Thyroid gland (tissue), 4 donors: Measurements from ENCODE around the gene RIMBP2. TPM values are rescaled to one million over a fixed set of nuclear protein-coding genes. Genes with fewer than 3 reads are reported as not detected.

Experiments
- DNase-seq, 2 donors: peaks; one replicate each; pipeline ENCODE4 v3.0.0-alpha.2; 2019
- H3K27ac ChIP-seq, 3 donors: fragments of 200-600 bp; sonication (generic); 1 replicate in 2 of 3; 2 replicates in 1 of 3; pipeline ENCODE4 v1.5.1; 2016 to 2019; ENCODE audit warnings: mild to moderate bottlenecking in 1 of 3, moderate library complexity in 1 of 3
- H3K27me3 ChIP-seq: fragments of 200-600 bp; sonication (generic); one replicate; pipeline ENCODE4 v1.5.1; 2019
- H3K36me3 ChIP-seq, 2 donors: fragments of 200-600 bp; sonication (generic); one replicate each; pipeline ENCODE4 v1.5.1; 2016 to 2019
- H3K4me1 ChIP-seq, 2 donors: fragments of 200-600 bp; sonication (generic); one replicate each; pipeline ENCODE4 v1.5.1; 2017 to 2019
- H3K4me3 ChIP-seq, 3 donors: fragments of 200-600 bp; sonication (generic); replicated peaks in 1 of 3; 1 replicate in 2 of 3; 2 replicates in 1 of 3; pipeline ENCODE4 v1.5.1; 2016; ENCODE audit warnings: mild to moderate bottlenecking in 1 of 3
- H3K9me3 ChIP-seq: fragments of 200-600 bp; sonication (generic); one replicate; pipeline ENCODE4 v1.5.1; 2017
- POLR2A ChIP-seq, 2 donors: fragments of 450-650 bp; IDR thresholded peaks; one replicate each; pipeline ENCODE4 v1.6.1; 2017; ENCODE audit warnings: antibody characterized with exemption in 2 of 2, mild to moderate bottlenecking in 2 of 2, moderate library complexity in 1 of 2
- WGBS, 2 donors: methylation state at CpG; one replicate each; pipeline ENCODE4 v1.1.5; 2017; 5-methylcytosine and 5-hydroxymethylcytosine counted together
- intact Hi-C: fragments of 100-400 bp; cut with DNase I; formaldehyde crosslinking; loops from one replicate; pipeline ENCODE4 v1.15.1; 2023
- total RNA-seq, 4 donors: library from RNA; depleted of rRNA; stranded (reverse); fragments of >200 nt; gene quantifications; one replicate each; pipeline ENCODE4 v1.2.3, GENCODE V29; 2016
- TF ChIP-seq, protein P1 (sequence below), 6 experiments: fragments of 200-600 bp in 3 of 6; fragments of 450-650 bp in 3 of 6; sonication (generic) in 3 of 6; IDR thresholded peaks; one replicate each; pipeline ENCODE4 v1.5.1; 2016 to 2019; ENCODE audit warnings: antibody characterized with exemption in 6 of 6, mild to moderate bottlenecking in 2 of 6, inconsistent platforms in 1 of 6, moderate library complexity in 1 of 6

RIMBP2 gene
- total RNA-seq, 4 donors from 2014 or later, result 0.11 to 2.2 (median 0.63) TPM

DNA sequence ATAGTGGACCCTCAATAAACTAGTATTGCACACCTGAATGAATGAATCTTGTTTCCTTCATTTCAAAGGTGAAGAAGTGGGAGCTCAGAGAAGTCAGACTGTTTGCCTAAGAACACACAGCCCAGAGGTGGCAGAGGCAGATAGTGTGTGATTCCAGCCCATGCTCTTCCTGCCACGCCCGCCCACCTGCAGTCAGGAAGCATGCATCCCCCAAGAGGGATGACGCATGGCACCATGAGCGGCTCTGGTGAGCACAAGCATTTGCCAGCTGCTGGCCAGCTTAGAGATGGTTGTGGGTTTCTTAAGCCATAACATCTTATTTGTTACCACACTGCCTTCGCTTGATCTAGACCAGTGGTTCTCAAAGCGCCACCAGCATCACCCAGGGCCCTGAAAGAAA, 133.8 kb downstream of the RIMBP2 start:
- H3K4me3 ChIP-seq, result no peak overlapping the region
- TF ChIP-seq POLR2A (IDR thresholded peaks at IDR 0.05), result no peak
- TF ChIP-seq, protein P1, sequence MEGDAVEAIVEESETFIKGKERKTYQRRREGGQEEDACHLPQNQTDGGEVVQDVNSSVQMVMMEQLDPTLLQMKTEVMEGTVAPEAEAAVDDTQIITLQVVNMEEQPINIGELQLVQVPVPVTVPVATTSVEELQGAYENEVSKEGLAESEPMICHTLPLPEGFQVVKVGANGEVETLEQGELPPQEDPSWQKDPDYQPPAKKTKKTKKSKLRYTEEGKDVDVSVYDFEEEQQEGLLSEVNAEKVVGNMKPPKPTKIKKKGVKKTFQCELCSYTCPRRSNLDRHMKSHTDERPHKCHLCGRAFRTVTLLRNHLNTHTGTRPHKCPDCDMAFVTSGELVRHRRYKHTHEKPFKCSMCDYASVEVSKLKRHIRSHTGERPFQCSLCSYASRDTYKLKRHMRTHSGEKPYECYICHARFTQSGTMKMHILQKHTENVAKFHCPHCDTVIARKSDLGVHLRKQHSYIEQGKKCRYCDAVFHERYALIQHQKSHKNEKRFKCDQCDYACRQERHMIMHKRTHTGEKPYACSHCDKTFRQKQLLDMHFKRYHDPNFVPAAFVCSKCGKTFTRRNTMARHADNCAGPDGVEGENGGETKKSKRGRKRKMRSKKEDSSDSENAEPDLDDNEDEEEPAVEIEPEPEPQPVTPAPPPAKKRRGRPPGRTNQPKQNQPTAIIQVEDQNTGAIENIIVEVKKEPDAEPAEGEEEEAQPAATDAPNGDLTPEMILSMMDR (IDR thresholded peaks at IDR 0.05), result no peak
- no peaks in the 10 kb centered on the region for H3K27me3 ChIP-seq
- H3K36me3 ChIP-seq, result no peaks in the 10 kb centered on the region
- WGBS, 2 donors, result 93 to 97% methylated on average over 6 of the region's 6 CpGs
- H3K4me1 ChIP-seq, result no peaks in the 10 kb centered on the region
- H3K9me3 ChIP-seq, result no peaks in the 10 kb centered on the region
- no peak overlapping the region for H3K27ac ChIP-seq
- intact Hi-C loops, result no loop called here
- DNase-seq, result no peak

DNA sequence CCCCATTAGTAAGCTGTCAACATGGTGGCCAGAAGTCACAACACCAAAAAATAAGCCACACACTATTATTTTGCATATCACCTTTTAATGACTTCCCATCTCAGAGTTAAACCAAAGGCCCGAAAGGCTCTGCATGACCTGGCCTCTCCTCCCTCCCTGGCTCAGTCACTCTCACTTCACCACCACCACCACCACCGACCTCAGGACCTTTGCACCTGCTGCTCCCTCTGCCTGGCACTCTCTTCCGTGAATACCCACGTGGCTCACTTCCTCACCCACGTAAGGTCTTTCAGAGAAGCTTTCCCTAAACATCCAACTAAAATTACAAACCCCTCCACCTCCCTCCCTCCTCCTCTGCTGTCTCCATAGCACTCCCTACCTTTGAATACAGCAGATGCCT, 134.3 kb downstream of the RIMBP2 start:
- intact Hi-C loops, result no loop called here
- WGBS, 2 donors, result 79 to 87% methylated on average over 5 of the region's 5 CpGs
- H3K27me3 ChIP-seq, result no peaks in the 10 kb centered on the region

DNA sequence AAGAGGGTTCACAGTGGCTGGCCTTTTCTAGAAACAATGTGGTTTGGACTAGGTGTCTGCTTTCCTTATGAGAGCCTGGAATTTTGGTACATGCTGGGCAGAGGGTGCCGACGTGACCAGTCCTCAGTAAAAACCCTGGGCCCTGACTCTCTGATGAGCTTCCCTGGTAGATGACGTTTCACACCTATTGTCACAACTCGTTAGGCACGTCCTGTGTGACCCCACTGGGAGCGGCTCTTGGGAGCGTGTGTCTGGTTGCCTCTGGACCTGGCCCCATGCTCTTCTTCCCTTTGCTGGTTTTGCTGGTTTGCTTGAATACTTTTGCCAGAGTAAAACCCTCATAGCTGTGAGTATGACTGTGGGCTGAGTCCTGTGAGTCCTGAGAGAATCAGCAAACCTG, 136.9 kb downstream of the RIMBP2 start:
- intact Hi-C loops, result no loop called here
- TF ChIP-seq, protein P1 (IDR thresholded peaks at IDR 0.05), result no peak
- TF ChIP-seq POLR2A (IDR thresholded peaks at IDR 0.05), result no peak
- Histone ChIP-seq H3K9me3 (no peaks in the 10 kb centered on the region), H3K4me1 (no peaks in the 10 kb centered on the region), H3K36me3 (no peaks in the 10 kb centered on the region), H3K27me3 (no peaks in the 10 kb centered on the region), H3K4me3 (no peak overlapping the region), H3K27ac (no peak overlapping the region)
- no peak for DNase-seq
- 53 to 67% methylated on average over 7 of the region's 7 CpGs for WGBS, 2 donors

More for the DNA sequence above, 134.3 kb downstream of the RIMBP2 start:
- no peaks in the 10 kb centered on the region for H3K9me3 ChIP-seq
- DNase-seq, result no peak
- H3K36me3 ChIP-seq, result no peaks in the 10 kb centered on the region
- no peak overlapping the region for H3K4me3 ChIP-seq
- H3K27ac ChIP-seq, result no peak overlapping the region
- H3K4me1 ChIP-seq, result no peaks in the 10 kb centered on the region
- TF ChIP-seq, protein P1 (IDR thresholded peaks at IDR 0.05), result no peak
- no peak for TF ChIP-seq POLR2A (IDR thresholded peaks at IDR 0.05)

DNA sequence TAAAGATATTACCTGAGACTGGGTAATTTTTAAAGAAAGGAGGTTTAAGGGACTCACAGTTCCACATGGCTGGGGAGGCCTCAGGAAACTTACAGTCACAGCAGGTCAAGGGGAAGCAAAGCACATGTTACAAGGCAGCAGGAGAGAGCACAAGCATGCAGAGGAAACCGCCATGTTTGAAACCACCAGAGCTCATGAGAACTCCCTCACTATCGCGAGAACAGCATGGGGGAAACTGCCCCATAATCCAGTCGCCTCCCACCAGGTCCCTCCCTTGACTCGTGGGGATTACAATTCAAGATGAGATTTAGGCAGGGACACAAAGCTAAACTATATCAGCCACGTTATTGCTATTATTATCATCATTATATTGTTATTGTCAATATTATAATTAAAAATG, 138.7 kb downstream of the RIMBP2 start:
- no peak for TF ChIP-seq POLR2A (IDR thresholded peaks at IDR 0.05)
- TF ChIP-seq, protein P1 (IDR thresholded peaks at IDR 0.05), result no peak
- Histone ChIP-seq H3K36me3 (no peaks in the 10 kb centered on the region), H3K27me3 (no peaks in the 10 kb centered on the region), H3K9me3 (no peaks in the 10 kb centered on the region), H3K4me3 (no peak overlapping the region), H3K4me1 (peaks cover 0 to 5% of the 10 kb centered on the region in 2 donors), H3K27ac (no peak overlapping the region)
- intact Hi-C loops, result no loop called here
- 89 to 91% methylated on average over 6 of the region's 6 CpGs for WGBS, 2 donors
- DNase-seq, result no peak

DNA sequence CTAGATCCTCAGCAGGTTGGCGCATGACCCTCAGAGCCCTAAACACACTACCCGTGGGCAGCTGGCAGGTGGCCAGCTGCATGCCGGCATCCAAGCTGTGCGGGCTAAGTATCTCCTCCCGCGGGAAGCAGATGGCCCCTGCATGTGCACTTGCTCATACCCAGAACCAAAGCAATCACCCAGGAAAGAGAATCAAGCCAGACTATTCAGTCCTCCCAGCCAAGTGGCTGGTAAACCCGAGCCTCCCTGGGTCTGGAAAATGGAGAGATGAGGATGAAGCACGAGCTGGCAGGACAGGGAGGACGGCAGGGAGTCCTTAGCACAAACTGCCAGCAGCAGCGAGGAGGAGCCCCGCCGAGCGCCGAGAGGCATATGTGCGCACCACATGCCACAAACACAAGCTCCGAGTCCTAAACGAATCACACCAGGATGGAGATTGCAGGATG, 139.7 kb downstream of the RIMBP2 start:
- DNase-seq, result no peak
- Histone ChIP-seq H3K36me3 (no peaks in the 10 kb centered on the region), H3K4me3 (no peak overlapping the region), H3K9me3 (no peaks in the 10 kb centered on the region), H3K4me1 (peaks cover 0 to 5% of the 10 kb centered on the region in 2 donors), H3K27me3 (no peaks in the 10 kb centered on the region), H3K27ac (no peak overlapping the region)
- intact Hi-C loops, result no loop called here
- WGBS, 2 donors, result 62 to 65% methylated on average over 16 to 17 of the region's 17 CpGs
- TF ChIP-seq, protein P1 (IDR thresholded peaks at IDR 0.05), result no peak
- TF ChIP-seq POLR2A (IDR thresholded peaks at IDR 0.05), result no peak
